ENCODE measurements around the gene TAF9. TPM values are rescaled to one million over a fixed set of nuclear protein-coding genes. Genes with fewer than 3 reads are reported as not detected.

The TAF9 gene
- total and polyA plus RNA-seq, 2 of the 13 experiments (the other 11 are each of a cell fraction or from before 2014, with no cell fraction given): 113 to 218 TPM

DNA sequence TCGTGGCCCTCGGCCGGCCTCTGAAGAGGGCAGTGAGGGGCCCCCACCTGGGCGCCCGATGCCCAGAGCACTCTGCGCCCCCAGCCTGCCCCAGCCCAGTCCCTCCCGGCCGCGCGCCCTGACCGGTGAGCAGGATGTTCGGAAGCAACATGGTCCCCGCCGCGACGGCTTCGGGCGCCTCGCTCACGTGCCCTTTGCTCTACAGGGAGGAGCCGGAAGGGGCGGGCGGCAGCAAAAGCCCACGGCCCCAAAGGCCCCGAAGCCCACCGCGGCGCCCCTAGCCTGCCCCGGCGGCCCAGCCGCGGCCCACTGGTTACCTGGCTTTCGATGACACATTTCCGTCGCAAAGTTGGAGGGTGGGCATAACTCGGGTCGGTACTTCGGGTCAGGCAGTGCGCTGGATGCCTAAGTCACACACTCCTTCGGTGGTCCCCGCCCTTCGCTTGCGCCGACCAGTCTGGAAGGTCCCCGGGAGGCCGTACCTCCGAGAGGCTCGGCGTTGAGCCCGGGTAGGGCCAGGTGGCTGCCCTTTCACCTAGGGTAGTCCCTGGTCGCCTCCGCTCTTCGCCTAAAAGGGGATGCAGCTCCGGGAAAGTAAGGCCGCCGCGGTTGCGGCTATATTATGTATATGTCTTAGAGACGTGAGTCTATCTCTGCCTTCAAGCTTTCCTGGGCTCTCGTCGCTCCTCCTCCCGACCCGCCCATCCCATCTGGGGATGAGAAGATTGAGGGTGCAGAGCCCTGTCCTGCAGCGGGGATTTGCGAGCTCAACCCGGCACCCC is at the start of gene TAF9, which contains the start of the genes AK6 and RAD17 (continued):
- TF ChIP-seq, protein P1, sequence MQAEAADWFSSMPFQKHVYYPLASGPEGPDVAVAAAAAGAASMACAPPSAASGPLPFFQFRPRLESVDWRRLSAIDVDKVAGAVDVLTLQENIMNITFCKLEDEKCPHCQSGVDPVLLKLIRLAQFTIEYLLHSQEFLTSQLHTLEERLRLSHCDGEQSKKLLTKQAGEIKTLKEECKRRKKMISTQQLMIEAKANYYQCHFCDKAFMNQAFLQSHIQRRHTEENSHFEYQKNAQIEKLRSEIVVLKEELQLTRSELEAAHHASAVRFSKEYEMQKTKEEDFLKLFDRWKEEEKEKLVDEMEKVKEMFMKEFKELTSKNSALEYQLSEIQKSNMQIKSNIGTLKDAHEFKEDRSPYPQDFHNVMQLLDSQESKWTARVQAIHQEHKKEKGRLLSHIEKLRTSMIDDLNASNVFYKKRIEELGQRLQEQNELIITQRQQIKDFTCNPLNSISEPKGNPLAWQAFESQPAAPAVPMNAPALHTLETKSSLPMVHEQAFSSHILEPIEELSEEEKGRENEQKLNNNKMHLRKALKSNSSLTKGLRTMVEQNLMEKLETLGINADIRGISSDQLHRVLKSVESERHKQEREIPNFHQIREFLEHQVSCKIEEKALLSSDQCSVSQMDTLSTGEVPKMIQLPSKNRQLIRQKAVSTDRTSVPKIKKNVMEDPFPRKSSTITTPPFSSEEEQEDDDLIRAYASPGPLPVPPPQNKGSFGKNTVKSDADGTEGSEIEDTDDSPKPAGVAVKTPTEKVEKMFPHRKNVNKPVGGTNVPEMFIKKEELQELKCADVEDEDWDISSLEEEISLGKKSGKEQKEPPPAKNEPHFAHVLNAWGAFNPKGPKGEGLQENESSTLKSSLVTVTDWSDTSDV (CRISPR knock-in tag; IDR thresholded peaks at IDR 0.05): no peak
- TF ChIP-seq RFXAP (CRISPR knock-in tag; IDR thresholded peaks at IDR 0.05; ENCODE audit: borderline replicate concordance): peak; percentile 65; the same call in 1 of the 2 replicates
- TF ChIP-seq EP300 (IDR thresholded peaks at IDR 0.05; ENCODE audit: low read depth in 2 of 2, low read length in 2 of 2): no peak
- TF ChIP-seq EP300 (CRISPR knock-in tag; IDR thresholded peaks at IDR 0.05; ENCODE audit: borderline replicate concordance): peak; percentile 10; the same call in 1 of the 2 replicates
- peak; percentile 42; the same call in 1 of the 2 replicates for TF ChIP-seq BRCA1 (CRISPR knock-in tag; IDR thresholded peaks at IDR 0.05)
- TF ChIP-seq, protein P2, sequence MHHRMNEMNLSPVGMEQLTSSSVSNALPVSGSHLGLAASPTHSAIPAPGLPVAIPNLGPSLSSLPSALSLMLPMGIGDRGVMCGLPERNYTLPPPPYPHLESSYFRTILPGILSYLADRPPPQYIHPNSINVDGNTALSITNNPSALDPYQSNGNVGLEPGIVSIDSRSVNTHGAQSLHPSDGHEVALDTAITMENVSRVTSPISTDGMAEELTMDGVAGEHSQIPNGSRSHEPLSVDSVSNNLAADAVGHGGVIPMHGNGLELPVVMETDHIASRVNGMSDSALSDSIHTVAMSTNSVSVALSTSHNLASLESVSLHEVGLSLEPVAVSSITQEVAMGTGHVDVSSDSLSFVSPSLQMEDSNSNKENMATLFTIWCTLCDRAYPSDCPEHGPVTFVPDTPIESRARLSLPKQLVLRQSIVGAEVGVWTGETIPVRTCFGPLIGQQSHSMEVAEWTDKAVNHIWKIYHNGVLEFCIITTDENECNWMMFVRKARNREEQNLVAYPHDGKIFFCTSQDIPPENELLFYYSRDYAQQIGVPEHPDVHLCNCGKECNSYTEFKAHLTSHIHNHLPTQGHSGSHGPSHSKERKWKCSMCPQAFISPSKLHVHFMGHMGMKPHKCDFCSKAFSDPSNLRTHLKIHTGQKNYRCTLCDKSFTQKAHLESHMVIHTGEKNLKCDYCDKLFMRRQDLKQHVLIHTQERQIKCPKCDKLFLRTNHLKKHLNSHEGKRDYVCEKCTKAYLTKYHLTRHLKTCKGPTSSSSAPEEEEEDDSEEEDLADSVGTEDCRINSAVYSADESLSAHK (CRISPR knock-in tag; IDR thresholded peaks at IDR 0.05; ENCODE audit: borderline replicate concordance): no peak
- peak; percentile 96 for TF ChIP-seq KMT2B (CRISPR knock-in tag; IDR thresholded peaks at IDR 0.05)
- TF ChIP-seq, protein P3, sequence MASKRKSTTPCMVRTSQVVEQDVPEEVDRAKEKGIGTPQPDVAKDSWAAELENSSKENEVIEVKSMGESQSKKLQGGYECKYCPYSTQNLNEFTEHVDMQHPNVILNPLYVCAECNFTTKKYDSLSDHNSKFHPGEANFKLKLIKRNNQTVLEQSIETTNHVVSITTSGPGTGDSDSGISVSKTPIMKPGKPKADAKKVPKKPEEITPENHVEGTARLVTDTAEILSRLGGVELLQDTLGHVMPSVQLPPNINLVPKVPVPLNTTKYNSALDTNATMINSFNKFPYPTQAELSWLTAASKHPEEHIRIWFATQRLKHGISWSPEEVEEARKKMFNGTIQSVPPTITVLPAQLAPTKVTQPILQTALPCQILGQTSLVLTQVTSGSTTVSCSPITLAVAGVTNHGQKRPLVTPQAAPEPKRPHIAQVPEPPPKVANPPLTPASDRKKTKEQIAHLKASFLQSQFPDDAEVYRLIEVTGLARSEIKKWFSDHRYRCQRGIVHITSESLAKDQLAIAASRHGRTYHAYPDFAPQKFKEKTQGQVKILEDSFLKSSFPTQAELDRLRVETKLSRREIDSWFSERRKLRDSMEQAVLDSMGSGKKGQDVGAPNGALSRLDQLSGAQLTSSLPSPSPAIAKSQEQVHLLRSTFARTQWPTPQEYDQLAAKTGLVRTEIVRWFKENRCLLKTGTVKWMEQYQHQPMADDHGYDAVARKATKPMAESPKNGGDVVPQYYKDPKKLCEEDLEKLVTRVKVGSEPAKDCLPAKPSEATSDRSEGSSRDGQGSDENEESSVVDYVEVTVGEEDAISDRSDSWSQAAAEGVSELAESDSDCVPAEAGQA (IDR thresholded peaks at IDR 0.05; ENCODE audit: low read depth): peak; percentile 53; the same call in 1 of the 2 replicates
- TF ChIP-seq, protein P3 (CRISPR knock-in tag; IDR thresholded peaks at IDR 0.05; ENCODE audit: borderline replicate concordance): no peak
- no peak for TF ChIP-seq U2AF1 (optimal IDR thresholded peaks at IDR 0.05; ENCODE audit: low read depth, low read length)
- no peak; the same call in 1 of the 2 replicates for TF ChIP-seq AHR (CRISPR knock-in tag; IDR thresholded peaks at IDR 0.05)
- TF ChIP-seq, protein P4, sequence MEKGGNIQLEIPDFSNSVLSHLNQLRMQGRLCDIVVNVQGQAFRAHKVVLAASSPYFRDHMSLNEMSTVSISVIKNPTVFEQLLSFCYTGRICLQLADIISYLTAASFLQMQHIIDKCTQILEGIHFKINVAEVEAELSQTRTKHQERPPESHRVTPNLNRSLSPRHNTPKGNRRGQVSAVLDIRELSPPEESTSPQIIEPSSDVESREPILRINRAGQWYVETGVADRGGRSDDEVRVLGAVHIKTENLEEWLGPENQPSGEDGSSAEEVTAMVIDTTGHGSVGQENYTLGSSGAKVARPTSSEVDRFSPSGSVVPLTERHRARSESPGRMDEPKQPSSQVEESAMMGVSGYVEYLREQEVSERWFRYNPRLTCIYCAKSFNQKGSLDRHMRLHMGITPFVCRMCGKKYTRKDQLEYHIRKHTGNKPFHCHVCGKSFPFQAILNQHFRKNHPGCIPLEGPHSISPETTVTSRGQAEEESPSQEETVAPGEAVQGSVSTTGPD (CRISPR knock-in tag; IDR thresholded peaks at IDR 0.05): no peak
- TF ChIP-seq NCOR1 (IDR thresholded peaks at IDR 0.05; ENCODE audit: borderline replicate concordance, low read length): peak; percentile 62; the same call in 1 of the 2 replicates
- TF ChIP-seq POLR2AphosphoS5 (IDR thresholded peaks at IDR 0.05; ENCODE audit: low read depth, low read length): peak; percentile 87
